ENCODE results near the gene PDZK1IP1.

The PDZK1IP1 gene

DNA sequence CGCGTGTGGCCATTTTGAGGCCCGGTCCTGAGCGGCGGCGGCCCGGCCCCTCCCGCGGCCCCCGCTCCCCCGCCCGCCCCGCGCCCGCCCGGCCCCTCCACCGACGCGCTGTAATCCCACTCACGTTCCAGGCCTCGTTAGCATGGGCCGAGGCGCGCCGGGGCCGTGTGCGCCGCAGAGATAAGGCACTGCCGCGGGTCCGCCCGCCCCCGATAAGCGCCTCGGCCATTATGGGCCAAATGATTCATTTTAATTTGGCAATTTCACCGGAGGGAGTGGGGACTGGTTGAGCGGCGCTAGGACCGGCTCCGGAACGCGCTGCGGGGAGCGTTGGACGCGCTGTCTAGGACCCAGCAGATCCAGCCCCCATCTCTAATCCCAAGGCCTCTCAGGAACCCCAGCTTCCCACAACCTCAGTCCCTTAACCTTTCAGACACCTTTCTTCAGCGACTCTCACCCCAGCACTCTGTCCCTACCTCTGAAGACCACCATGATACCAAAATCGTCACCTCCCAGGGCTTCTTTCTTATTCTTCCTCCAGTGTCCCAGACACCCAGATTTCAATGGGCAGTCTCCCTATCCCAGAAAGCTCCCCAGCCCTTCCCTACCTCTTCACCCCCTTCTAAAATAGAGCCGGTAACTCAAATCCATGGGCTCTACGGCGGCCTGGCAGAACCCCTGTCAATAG lies 42.5 kb upstream of the PDZK1IP1 start, which contains the start of gene TAL1:
TSS of gene TAL1 (minus strand) at position 39 of the 688 bp plus-strand sequence. CDS start 6,337 bp downstream, outside the sequence.
- no peak within 1 kb of the TSS for H3K4me3 ChIP-seq (ENCODE audit: low read depth, low read length)
- no peak for TF ChIP-seq CTCF (IDR thresholded peaks at IDR 0.05; ENCODE audit: low read depth, low read length)
- no peak for DNase-seq
- no peaks in the 10 kb centered on the region for H3K4me1 ChIP-seq
- no peaks in the 10 kb centered on the region for H3K36me3 ChIP-seq
- H3K27me3 ChIP-seq: peaks cover 60% of the 10 kb centered on the region
- no peaks in the 10 kb centered on the region for H3K9me3 ChIP-seq

DNA sequence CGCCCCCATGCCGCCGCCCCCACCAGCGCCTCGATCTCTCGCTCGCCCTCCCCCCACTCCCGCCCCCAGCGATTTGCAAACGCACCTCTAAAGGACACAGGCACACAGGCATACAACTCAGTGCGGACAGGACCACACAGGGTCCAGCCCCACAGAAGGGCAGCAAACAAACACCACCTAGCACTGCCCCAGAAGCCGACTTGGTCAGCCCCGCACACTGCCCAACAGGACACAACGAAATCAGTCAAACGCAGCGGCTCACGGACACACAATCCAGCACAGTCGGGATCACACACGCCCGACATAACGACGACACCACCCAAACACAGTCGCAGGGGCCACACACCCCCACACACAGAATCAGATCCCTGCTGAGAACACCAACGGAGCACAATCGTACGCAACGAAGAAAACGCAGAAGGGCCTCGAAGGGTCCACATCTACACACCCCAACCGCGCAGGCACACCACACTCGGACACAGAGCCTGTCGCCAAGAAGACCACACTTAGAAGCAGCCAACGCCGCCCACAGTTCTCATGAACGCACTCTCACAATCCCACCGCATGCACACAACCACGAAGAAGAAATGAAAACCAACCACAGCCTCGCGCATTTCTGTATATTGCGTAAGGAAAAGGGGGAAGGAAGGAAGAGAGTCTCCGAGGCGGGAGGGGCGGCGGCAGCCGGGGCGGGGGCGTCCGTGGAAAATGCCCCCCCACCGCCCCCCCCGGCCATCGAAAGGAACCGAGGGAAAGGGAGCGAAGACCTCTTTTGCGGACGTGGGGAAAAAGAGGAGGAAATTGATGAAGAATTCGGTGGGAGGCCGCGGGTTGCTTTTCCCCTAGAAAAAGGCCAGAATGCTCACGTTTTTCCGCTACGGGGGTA lies 41.7 kb upstream of the PDZK1IP1 start:
- DNase-seq: no peak
- Histone ChIP-seq H3K4me1 (no peaks in the 10 kb centered on the region), H3K27me3 (peaks cover 68% of the 10 kb centered on the region), H3K9me3 (no peaks in the 10 kb centered on the region), H3K36me3 (no peaks in the 10 kb centered on the region), H3K4me3 (ENCODE audit: low read depth, low read length) (no peak overlapping the region)
- TF ChIP-seq CTCF (IDR thresholded peaks at IDR 0.05; ENCODE audit: low read depth, low read length): no peak

GRCh38 chr1:47230692-47231300 lies 41.0 kb upstream of the PDZK1IP1 start:
- Histone ChIP-seq H3K4me3 (ENCODE audit: low read depth, low read length) (no peak overlapping the region), H3K4me1 (no peaks in the 10 kb centered on the region)

DNA sequence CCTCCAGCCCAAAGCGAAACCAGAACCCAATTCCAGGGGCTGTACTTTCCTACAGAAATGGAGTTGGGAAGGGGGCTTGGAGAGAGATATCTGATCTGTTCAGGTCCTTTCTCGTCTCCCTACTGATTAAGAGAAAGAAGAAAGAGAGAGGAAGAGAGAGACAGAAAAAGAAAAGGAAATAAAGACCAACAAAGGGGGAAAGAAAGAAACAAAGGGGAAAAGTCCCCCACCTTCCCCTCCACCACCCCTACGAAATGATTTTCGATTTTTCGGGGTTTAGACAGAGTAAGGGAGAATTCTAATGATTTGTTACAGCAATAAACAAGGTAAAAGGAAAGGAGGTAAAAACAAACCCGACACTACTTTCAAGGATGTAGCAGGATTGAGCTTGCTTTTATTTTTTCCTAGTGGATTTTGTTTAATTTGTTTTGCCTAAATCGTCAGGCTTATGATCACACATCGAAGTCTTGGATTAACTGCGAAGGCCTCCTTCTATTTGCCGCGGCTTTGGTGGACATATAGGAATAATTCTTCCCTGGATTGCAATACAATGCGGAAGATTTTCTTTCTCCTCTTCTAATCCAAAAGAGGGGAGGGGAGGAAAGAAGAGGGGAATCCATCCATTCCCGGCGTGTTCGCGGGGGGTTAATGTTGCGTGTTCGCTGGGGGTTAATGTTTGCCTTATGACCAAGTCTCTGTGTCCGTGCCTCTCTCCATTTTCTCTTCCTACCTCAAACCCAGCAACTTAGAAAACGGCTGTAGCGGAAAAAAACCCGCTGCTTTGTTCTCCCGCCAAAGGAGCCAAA lies 40.3 kb upstream of the PDZK1IP1 start:
- Histone ChIP-seq H3K36me3 (no peaks in the 10 kb centered on the region), H3K9me3 (no peaks in the 10 kb centered on the region), H3K4me3 (ENCODE audit: low read depth, low read length) (no peak overlapping the region), H3K4me1 (no peaks in the 10 kb centered on the region), H3K27me3 (peaks cover 82% of the 10 kb centered on the region)
- no peak for DNase-seq
- TF ChIP-seq CTCF (IDR thresholded peaks at IDR 0.05; ENCODE audit: low read depth, low read length): no peak

More at GRCh38 chr1:47230692-47231300, 41.0 kb upstream of the PDZK1IP1 start:
- Histone ChIP-seq H3K36me3 (no peaks in the 10 kb centered on the region), H3K9me3 (no peaks in the 10 kb centered on the region), H3K27me3 (peaks cover 75% of the 10 kb centered on the region)
- no peak for TF ChIP-seq CTCF (IDR thresholded peaks at IDR 0.05; ENCODE audit: low read depth, low read length)
- no peak for DNase-seq

GRCh38 chr1:47229031-47229885 lies 39.4 kb upstream of the PDZK1IP1 start:
- H3K36me3 ChIP-seq: no peaks in the 10 kb centered on the region
- DNase-seq: no peak
- TF ChIP-seq CTCF (IDR thresholded peaks at IDR 0.05; ENCODE audit: low read depth, low read length): no peak
- H3K4me1 ChIP-seq: no peaks in the 10 kb centered on the region
- no peaks in the 10 kb centered on the region for H3K9me3 ChIP-seq
- no peak overlapping the region for H3K4me3 ChIP-seq (ENCODE audit: low read depth, low read length)
- H3K27me3 ChIP-seq: peaks cover 89% of the 10 kb centered on the region
